NCI-H1092 (cell line): Measurements from ENCODE around the gene USP35.
A peak's percentile ranks its signal among the peaks of the same experiment; 100 is the strongest.

Experiments used
- DNase-seq: peaks from one replicate; lab custom pipeline; 2025; lab: John Stamatoyannopoulos, UW

USP35 gene

GRCh38 chr11:78188286-78189173 is at the start of gene USP35, which contains the start of gene KCTD21:
TSS of gene USP35 (plus strand) at chr11:78188919. CDS start at chr11:78196246, 7,327 bp downstream.
TSS of gene KCTD21 (minus strand) at chr11:78188626. CDS start at chr11:78174554, 14,072 bp downstream.
- DNase-seq, result peak; percentile 98

DNA sequence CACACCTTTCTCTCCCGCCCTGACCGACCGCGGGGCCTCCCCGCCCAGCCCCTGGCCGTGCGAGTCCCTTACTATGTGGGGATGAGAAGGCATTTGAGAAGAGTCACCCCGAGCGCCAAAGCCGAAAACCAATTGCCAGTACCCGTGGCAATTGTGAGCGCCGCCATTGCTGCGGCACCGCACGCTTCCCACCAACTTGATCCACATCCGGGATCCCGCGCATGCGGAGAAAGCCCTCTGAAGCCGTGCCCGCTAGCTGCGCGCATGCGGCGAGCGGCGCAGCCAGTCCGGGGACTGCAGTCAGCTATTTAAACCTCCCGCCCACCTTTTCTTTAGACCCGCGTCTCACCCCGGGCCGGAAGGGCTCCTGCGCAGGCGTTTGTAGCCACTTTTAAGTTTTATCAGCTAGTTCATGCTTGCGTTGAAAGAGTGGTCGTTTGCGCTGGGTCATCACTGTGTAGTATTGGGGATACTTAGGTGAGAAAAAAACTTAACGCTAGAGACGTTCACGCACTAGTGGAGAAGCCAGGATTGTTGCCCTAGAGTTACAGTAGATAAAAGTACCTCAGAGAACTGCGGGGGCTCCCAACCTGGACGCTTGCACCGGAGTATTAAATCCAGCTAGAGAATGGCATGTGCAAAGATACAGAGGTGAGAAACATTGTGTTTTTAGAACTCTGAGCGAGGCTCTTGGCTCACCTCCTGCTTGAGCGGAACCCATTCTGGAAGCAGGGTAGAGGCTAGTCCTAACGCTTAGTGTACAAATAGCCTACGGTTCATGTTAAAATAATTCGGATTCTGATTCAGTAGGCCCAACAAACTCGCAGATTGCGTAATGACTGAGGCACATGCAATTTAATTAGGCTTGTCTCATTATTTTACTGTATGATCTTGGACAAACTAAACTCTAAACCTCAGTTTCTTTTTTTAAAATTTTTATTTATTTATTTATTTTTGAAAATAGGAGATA is 49.0 kb upstream of the USP35 start, which contains the start of gene ALG8:
Gene ALG8, minus strand, starts transcription at position 205 of the 970 bp plus-strand sequence. Its CDS starts 38 bp downstream, at position 167.
- DNase-seq, result peak; percentile 97

DNA sequence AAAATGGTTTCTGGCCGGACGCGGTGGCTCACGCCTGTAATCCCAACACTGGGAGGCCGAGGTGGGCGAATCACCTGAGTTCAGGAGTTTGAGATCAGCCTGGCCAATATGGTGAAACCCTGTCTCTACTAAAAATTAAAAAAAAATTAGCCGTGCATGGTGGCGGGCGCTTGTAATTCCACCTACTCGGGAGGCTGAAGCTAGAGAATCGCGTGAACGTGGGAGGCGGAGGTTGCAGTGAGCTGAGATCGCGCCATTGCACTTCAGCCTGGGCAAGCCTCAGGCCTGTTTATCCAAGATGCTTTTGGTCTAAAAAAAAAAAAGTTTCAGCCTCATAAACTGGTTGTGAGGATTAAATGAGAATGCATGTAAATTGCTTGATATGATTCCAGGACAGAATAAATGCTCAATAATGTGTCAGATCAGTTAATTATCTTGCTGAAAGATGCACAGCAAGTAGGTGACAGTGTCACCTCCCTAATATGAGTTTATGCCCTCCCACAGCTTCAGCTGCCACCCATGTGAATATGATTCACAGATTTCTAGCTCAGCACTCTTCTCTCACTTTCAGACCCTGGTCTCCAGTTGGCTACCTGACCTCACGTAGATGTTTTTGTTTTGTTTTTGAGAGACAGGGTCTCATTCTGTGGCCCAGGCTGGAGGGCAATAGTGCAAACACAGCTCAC is 48.2 kb upstream of the USP35 start:
- DNase-seq, result no peak

DNA sequence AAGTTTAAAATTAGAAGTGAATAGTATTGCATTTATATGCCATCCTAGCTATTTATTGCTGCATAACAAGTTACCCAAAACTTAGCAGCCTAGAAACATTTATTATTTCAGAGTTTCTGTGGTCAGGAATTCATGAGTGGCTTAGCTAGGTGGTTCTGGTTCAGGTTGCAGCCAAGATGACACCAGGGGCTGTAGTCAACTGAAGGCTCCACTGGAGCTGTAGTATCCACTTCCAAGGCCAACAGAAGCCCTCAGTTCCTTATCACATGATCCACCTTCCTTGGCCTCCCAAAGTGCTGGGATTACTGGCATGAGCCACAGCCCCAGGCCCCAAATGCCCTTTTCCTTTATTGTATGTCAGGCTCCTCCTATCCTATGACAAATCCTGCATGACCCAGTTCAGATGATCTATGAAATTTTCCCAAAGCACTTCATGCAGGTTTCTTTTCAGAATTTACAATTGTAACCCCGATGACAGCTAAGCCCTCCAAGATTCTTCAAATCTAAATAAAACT is 43.2 kb upstream of the USP35 start:
- DNase-seq, result no peak

DNA sequence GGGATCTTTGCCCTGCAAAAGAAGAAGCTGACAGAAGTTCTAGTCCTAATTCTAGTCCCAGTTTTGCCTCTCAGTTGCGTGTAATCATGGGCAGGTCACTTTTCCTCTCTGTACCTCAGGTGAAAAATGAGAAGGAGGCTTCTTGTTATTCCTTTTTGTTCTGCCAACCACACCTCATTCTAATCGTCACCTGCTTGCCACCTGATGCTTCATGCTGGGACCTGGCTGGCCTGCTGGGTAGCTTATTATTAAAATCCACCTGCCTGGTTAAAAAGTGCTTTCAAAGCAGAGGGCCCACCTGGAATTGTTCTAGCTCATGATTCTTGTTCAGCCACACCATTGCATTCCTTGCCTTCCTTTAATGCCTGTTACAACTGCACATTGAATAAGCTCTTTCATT is 40.9 kb upstream of the USP35 start:
- no peak for DNase-seq

- no peak for DNase-seq
These were observed 39.1 kb upstream of the USP35 start for GRCh38 chr11:78149646-78150045.

GRCh38 chr11:78150346-78150745 is 38.4 kb upstream of the USP35 start:
- DNase-seq, result no peak

- no peak for DNase-seq
These were observed 38.0 kb upstream of the USP35 start for GRCh38 chr11:78150754-78151153.

DNA sequence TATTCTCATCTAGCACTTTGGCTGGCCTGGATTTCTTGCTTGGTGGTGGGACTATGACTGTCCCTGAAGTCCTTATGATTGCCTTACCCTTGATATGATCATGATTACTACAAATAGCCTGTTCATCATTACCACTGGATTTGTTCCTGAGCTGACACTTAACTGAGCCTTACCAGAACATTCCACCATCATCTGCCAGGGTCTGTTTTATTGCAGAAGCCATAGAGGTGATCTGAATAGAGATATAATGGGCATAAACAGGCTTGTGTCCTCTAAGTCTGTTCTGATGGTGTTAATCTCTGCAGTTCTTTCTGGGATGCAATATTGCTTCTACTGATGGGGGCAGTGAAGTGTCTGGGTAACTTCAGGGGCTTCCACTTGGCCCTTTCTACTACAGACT is 36.9 kb upstream of the USP35 start:
- DNase-seq, result no peak

- DNase-seq, result no peak
These were observed 32.4 kb upstream of the USP35 start for GRCh38 chr11:78156127-78156844.

DNA sequence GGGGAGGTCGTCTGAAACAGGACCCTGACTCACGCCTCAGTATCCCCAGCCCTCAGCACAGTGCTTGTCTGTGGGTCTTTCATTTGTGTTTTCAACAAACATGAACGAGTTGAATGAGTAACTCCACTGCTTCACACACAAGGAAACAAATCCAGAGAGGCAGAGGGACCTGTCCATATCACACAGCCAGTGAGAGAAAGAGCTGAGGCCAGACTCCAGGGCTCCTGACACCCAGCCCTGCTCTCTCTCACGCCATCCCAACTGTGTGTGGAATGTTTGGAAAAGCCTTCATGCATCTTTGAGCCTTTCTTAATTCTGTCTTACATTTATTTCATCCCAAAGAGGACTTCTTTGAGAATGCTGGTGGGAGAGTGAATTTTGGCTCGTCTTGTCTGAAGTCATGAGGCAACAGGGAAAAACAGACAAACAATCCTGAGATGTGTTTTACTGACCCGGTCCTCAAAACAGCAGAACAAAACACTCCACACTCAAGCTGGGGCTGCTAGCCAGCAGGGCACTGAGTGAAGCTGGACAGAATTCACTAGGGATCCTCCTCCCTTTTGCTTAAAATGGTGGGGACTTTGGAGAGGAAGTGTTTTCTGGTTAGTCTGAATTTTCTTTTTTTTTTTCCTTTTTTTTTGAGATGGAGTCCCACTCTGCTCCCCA is 29.6 kb upstream of the USP35 start:
- DNase-seq, result no peak

GRCh38 chr11:78160557-78160956 is 28.2 kb upstream of the USP35 start:
- no peak for DNase-seq

DNA sequence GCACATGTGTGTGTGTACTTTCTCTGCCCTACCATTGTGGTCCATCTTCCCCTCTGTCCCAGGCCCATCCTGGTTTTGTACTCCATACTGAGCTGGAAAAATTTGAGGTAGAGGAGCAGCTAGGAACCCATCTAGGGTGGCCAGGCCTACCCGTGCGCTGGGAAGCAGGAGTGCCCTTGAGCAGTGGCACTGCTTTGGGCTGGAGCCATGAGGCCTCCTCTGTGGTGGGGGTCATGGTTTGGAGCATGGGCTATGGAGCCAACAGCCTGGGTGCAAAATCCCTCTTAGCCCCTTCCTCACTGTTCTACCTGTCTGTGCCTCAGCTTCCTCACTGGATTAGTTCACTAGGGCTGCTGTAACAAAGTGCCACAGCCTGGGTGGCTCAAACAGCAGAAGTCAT is 27.4 kb upstream of the USP35 start:
- no peak for DNase-seq

DNA sequence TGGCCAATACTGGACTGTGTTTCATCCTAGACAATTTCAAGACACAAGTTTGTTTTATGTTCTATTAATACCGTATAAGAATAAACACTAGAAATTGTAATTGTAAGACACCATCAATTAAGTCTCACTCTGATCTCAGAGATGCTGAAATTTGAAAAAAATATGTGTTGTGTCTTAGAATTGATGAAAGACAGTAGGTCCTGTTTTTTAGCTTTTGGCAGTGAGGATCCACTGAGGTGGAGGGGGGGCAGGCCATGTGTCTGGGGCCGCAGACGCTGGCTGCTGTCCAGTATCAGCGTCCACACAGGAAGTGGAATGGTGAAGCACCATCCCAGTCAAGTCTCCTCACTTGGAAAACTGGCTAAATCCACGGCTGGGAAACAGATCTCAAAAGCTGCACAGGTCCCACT is 26.8 kb upstream of the USP35 start:
- DNase-seq, result no peak

GRCh38 chr11:78163828-78164227 is 24.9 kb upstream of the USP35 start:
- DNase-seq, result no peak

DNA sequence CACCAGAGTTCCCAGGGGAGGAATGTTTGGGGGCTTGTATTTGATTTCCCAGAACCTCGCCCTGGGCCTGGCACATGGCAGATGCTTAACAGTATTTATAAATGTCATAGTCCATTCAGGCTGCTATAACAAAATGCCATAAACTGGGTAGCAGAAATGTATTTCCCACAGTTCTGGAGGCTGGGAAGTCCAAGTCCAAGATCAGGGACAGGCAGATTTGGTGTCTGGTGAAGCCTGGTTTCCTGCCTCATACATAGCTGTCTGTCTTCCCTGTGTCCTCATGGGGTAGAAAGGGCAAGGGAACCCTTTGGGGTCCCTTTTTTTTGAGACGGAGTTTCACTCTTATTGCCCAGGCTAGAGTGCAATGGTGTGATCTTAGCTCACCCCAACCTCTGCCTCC is 24.2 kb upstream of the USP35 start:
- no peak for DNase-seq

GRCh38 chr11:78166855-78167469 is 21.8 kb upstream of the USP35 start:
- no peak for DNase-seq

- DNase-seq, result no peak
These were observed 19.9 kb upstream of the USP35 start for GRCh38 chr11:78168539-78169477.

DNA sequence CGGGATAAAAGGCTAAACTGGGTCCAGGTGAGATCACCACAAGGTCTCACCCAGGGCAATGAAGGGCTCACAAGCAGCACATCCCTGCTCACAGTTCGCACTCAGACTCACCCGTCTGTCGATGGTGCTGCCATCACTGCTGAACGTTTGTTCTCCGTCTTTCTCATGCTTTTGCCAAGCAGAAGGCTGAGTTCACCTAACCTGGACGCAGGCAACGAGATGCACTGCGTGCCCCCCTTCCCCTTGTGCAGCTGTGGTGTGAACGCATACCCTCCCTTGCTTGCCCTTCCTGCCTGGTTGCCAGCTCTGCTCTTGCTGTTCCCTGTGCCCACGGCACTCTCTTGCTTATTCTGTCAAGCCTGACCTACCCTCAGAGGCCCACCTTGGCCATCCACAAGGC is 18.3 kb upstream of the USP35 start:
- no peak for DNase-seq
